Uterus (tissue), 4 donors: ENCODE measurements around the gene AEBP2. TPM values are rescaled to one million over a fixed set of nuclear protein-coding genes. Genes with fewer than 3 reads are reported as not detected.

Source experiments
- DNase-seq, 2 donors: peaks; one replicate each; pipeline ENCODE4 v3.0.0-alpha.2; 2019 to 2020
- H3K27ac ChIP-seq, 2 donors: fragments of 200-600 bp; sonication (generic); 1 replicate in 1 of 2; 2 replicates in 1 of 2; pipeline ENCODE4 v1.5.1; 2016 to 2018
- H3K27me3 ChIP-seq, 2 donors: fragments of 200-600 bp; sonication (generic); one replicate each; pipeline ENCODE4 v1.5.1; 2018 to 2019; ENCODE audit warnings: control low read depth in 1 of 2
- H3K36me3 ChIP-seq, 2 donors: fragments of 200-600 bp; sonication (generic); one replicate each; pipeline ENCODE4 v1.5.1; 2019; ENCODE audit warnings: control low read depth in 1 of 2
- H3K4me1 ChIP-seq, 2 donors: fragments of 200-600 bp; sonication (generic); one replicate each; pipeline ENCODE4 v1.5.1; 2018 to 2019; ENCODE audit warnings: control low read depth in 1 of 2
- H3K4me3 ChIP-seq, 2 donors: fragments of 200-600 bp; sonication (generic); 1 replicate in 1 of 2; 2 replicates in 1 of 2; pipeline ENCODE4 v1.5.1; 2018 to 2019; ENCODE audit warnings: mild to moderate bottlenecking in 1 of 2
- H3K9me3 ChIP-seq, 2 donors: fragments of 200-600 bp; sonication (generic); one replicate each; pipeline ENCODE4 v1.5.1; 2019; ENCODE audit warnings: control low read depth in 1 of 2
- POLR2A ChIP-seq, 2 donors: fragments of 450-650 bp; IDR thresholded peaks; one replicate each; pipeline ENCODE4 v1.6.1; 2016; ENCODE audit warnings: antibody characterized with exemption in 2 of 2, mild to moderate bottlenecking in 1 of 2, moderate library complexity in 1 of 2
- intact Hi-C: fragments of 100-400 bp; cut with DNase I; formaldehyde crosslinking; loops from one replicate; pipeline ENCODE4 v1.15.1; 2023; ENCODE audit warnings: low total_unique reads
- total RNA-seq, 4 donors: library from RNA; depleted of rRNA in 3 of 4; stranded (reverse); fragments of >200 nt in 3 of 4; gene quantifications; one replicate each; pipeline versions ENCODE4 v1.1.0 to v1.2.4, GENCODE V29; 2014 to 2023
- TF ChIP-seq, protein P1 (sequence below), 4 experiments: fragments of 200-600 bp in 2 of 4; fragments of 450-650 bp in 2 of 4; sonication (generic) in 2 of 4; IDR thresholded peaks; one replicate each; pipeline ENCODE4 v1.5.1; 2016 to 2019; ENCODE audit warnings: antibody characterized with exemption in 4 of 4, mild to moderate bottlenecking in 2 of 4, moderate library complexity in 1 of 4
- donor health status: DM: yes; HTN: yes; CAD: no.

Gene AEBP2
- total RNA-seq, 4 donors from 2014 or later, result 16.7 to 95.8 (median 69.1) TPM

- no peaks in the 10 kb centered on the region for H3K36me3 ChIP-seq
- H3K27me3 ChIP-seq, result no peaks in the 10 kb centered on the region
- peaks cover 0 to 4% of the 10 kb centered on the region in 2 donors for H3K4me1 ChIP-seq
- no peak overlapping the region for H3K4me3 ChIP-seq
- DNase-seq, result no peak
- H3K27ac ChIP-seq, result no peak overlapping the region
- intact Hi-C loops, result no loop called here
- no peaks in the 10 kb centered on the region for H3K9me3 ChIP-seq
- TF ChIP-seq, protein P1, sequence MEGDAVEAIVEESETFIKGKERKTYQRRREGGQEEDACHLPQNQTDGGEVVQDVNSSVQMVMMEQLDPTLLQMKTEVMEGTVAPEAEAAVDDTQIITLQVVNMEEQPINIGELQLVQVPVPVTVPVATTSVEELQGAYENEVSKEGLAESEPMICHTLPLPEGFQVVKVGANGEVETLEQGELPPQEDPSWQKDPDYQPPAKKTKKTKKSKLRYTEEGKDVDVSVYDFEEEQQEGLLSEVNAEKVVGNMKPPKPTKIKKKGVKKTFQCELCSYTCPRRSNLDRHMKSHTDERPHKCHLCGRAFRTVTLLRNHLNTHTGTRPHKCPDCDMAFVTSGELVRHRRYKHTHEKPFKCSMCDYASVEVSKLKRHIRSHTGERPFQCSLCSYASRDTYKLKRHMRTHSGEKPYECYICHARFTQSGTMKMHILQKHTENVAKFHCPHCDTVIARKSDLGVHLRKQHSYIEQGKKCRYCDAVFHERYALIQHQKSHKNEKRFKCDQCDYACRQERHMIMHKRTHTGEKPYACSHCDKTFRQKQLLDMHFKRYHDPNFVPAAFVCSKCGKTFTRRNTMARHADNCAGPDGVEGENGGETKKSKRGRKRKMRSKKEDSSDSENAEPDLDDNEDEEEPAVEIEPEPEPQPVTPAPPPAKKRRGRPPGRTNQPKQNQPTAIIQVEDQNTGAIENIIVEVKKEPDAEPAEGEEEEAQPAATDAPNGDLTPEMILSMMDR (IDR thresholded peaks at IDR 0.05), result no peak
- no peak for TF ChIP-seq POLR2A (IDR thresholded peaks at IDR 0.05)
These were observed 58.8 kb downstream of the AEBP2 start for GRCh38 chr12:19498099-19498498.

DNA sequence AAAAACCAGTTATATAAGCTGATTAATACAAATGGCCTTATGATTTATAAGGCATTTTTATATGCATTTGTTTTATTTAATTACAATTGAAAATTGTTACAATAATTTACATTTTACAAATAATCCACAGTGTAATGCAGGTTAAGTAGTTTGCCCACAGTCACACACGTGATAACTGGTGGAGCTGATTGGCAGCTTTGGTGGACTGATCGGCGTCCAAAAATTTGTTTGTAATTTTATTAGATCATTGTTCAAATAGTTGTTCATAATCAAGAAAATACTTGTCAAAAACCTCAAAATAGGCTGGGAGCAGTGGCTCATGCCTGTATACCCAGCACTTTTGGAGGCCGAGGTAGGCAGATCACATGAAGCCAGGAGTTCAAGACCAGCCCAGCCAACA is 59.7 kb downstream of the AEBP2 start:
- no peak for TF ChIP-seq POLR2A (IDR thresholded peaks at IDR 0.05)
- TF ChIP-seq, protein P1 (IDR thresholded peaks at IDR 0.05), result no peak
- Histone ChIP-seq H3K4me1 (no peaks in the 10 kb centered on the region), H3K9me3 (no peaks in the 10 kb centered on the region), H3K27ac (no peak overlapping the region), H3K4me3 (no peak overlapping the region), H3K27me3 (no peaks in the 10 kb centered on the region), H3K36me3 (no peaks in the 10 kb centered on the region)
- no peak for DNase-seq
- intact Hi-C loops, result no loop called here

GRCh38 chr12:19506497-19506896 is 67.2 kb downstream of the AEBP2 start:
- TF ChIP-seq, protein P1 (IDR thresholded peaks at IDR 0.05), result no peak
- TF ChIP-seq POLR2A (IDR thresholded peaks at IDR 0.05), result no peak
- intact Hi-C loops, result no loop called here
- H3K9me3 ChIP-seq, result no peaks in the 10 kb centered on the region
- DNase-seq, result no peak
- peak overlapping the region; percentile 8 to 52 for H3K27ac ChIP-seq
- H3K27me3 ChIP-seq, result no peaks in the 10 kb centered on the region
- no peaks in the 10 kb centered on the region for H3K4me1 ChIP-seq
- H3K36me3 ChIP-seq, result no peaks in the 10 kb centered on the region
- no peak overlapping the region for H3K4me3 ChIP-seq

GRCh38 chr12:19507823-19508222 is 68.5 kb downstream of the AEBP2 start:
- Histone ChIP-seq H3K9me3 (no peaks in the 10 kb centered on the region), H3K27ac (peak overlapping the region in 1 of 2 donors; percentile 52), H3K36me3 (no peaks in the 10 kb centered on the region), H3K27me3 (no peaks in the 10 kb centered on the region), H3K4me3 (no peak overlapping the region), H3K4me1 (no peaks in the 10 kb centered on the region)
- no peak for DNase-seq
- TF ChIP-seq POLR2A (IDR thresholded peaks at IDR 0.05), result no peak
- TF ChIP-seq, protein P1 (IDR thresholded peaks at IDR 0.05), result peak; percentile 52 to 58 (median 56)
- intact Hi-C loops, result no loop called here

GRCh38 chr12:19510461-19510860 is 71.2 kb downstream of the AEBP2 start:
- Histone ChIP-seq H3K36me3 (no peaks in the 10 kb centered on the region), H3K27ac (no peak overlapping the region), H3K9me3 (no peaks in the 10 kb centered on the region), H3K27me3 (no peaks in the 10 kb centered on the region), H3K4me1 (peaks cover 0 to 6% of the 10 kb centered on the region in 2 donors), H3K4me3 (no peak overlapping the region)
- no peak for DNase-seq
- intact Hi-C loops, result no loop called here
- TF ChIP-seq, protein P1 (IDR thresholded peaks at IDR 0.05), result no peak
- TF ChIP-seq POLR2A (IDR thresholded peaks at IDR 0.05), result no peak
